Activated effector memory CD4-positive, alpha-beta T cell treated with anti-CD3 and anti-CD28 coated beads, Interleukin-2, amount 50 U/mL, for 16 hours (primary cell): Measurements from ENCODE around the gene GMDS.
A peak's percentile ranks its signal among the peaks of the same experiment; 100 is the strongest.

Experiments used
- DNase-seq: peaks from one replicate; pipeline ENCODE4 v3.0.0-alpha.2; 2020

Gene GMDS

GRCh38 chr6:1923449-1923848, 322.0 kb downstream of the GMDS start:
- DNase-seq = no peak

DNA sequence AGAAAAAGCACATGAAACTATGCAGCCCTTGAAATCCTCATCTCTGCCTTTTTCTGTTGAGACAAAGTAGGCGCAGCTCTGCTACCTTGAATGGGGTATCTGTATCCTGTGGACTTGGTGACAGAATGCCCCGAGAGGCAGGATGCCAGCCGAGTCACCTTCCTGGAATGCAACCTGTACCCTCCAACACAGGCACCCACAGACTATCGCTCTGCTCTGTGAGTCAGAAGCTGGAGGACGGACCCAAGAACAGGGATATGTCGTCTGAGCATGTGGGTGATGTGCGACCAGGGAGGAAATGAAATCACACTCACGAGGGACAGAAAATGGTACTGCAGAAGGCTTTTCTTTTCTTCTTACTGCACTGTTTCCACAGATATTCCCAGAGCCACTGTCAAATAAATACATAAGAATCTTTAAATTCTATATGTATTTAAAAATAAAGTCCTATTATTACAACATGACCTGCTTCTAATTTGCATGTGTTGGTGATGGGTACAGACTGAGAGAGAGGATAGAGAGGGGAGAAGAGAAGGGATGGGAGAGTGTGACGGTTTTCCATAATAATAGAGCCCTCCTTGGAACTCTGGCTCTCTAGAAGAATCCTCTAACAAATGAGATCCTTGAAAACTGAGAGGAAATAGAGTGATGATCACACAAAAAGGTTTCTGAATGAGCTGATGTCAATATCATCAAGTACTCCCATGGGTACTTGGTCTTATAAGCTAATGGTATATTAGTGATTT, 327.6 kb downstream of the GMDS start:
- DNase-seq = peak; percentile 67

DNA sequence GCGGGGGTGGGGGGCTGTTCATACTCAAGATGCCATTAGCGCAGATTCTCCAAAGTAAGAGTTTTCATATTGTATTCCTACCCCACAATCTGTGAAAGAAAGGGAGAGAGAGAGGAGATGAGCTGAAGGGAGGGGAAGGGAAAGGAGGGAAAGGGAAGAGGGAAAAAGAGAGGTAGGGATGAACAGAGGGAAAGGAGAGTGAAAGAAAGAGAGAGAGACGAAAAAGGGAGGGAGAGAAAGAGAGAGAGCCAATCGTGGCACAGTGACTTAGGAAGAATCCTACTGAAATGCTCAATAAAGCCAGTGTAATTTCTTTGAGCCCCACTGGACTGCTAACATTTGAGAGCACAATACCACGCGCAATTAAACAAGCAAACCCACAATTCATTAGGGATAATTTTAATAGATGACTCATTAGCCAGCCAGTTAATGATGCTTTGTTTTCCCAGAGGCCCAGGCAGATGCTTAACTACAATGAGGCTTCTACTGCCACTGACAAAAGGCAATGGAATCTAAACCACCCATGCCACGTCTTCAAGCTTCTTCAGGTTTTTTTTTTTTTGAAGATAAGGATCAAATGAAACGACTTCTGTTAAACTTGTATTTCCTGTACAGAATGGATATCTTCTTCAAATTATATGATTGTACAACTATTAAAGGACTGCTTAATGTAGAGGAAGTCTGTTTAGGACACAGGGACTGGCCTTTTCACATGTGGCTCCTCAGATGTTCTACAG, 328.9 kb downstream of the GMDS start:
- DNase-seq = no peak

GRCh38 chr6:1915226-1915625, 330.2 kb downstream of the GMDS start:
- no peak for DNase-seq

DNA sequence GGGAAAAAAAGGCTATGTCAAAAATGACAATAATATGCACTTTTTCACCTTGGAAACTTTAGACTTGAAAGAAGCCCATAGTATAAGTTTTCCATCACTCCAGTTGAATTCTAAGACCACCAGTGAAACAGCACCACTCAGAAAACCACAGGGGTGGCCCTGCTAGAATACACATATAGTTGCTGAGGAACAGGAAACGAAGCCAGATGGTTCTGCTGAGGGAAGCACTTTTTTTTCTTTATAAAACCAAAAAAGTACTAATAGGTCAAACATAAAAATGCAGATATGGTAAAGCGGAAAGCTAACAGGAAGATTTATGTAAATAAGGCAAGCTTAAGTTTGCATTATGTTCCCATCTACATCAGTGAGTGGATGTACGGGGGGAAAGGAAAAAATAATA, 331.8 kb downstream of the GMDS start:
- no peak for DNase-seq

GRCh38 chr6:1912731-1913130, 332.7 kb downstream of the GMDS start:
- no peak for DNase-seq

DNA sequence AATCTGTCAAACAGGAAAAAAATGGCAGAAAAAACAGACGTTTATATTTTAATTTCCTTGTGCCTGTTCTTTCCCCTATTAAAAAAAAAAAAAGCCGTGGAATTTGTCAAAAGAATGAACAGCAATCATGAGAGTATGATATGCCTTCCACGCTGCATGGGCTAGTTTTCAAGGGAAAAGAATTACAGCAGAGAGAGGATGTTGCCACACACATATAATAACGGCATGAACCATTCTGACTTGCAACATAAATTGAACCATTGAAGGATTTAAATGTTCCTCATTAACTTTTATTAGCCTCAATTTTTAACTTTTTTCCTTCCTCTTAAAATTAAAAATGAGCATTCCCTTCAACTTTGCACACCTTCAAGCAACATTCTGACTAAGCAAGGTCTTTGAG, 333.9 kb downstream of the GMDS start:
- DNase-seq = no peak

GRCh38 chr6:1910621-1911407, 334.6 kb downstream of the GMDS start:
- no peak for DNase-seq

GRCh38 chr6:1908784-1909183, 336.6 kb downstream of the GMDS start:
- DNase-seq = no peak

DNA sequence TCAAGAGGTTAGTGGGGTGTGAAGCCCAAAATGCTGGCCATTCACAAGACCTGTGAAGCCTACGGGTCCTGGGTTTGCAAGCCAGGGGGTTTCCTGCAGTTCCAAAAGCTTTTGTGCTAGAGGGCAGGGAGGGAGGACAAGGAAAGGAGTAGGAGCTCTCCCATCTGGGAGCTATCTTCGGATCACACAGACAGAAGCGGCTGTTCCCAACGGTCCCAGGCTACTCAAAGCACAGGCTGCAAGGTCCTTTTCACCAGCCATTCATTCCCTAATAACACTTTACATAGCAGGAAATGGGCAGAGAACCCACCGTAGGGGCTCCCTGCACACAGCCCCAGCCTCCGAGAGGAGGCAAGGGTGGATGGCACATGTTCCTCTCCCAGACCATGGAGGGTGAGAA, 338.8 kb downstream of the GMDS start:
- DNase-seq = no peak

DNA sequence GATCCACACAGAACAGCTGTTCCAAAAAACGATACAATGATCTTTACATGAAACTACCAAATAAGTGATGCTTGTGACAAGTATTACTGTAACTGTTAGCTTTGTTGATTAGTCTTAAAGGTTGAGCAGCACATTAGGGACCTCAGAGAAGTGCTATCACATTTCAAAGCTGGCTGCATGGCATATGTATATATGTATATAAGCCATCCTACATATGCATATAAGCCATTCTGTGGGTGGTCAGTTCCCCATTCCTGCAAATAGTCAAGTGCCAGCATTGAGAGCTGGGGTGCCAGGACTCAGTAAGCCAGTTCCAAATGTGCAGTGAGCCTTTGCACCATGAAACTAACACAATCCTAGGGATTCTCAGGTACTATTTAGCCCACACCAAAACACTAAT, 339.4 kb downstream of the GMDS start:
- no peak for DNase-seq

DNA sequence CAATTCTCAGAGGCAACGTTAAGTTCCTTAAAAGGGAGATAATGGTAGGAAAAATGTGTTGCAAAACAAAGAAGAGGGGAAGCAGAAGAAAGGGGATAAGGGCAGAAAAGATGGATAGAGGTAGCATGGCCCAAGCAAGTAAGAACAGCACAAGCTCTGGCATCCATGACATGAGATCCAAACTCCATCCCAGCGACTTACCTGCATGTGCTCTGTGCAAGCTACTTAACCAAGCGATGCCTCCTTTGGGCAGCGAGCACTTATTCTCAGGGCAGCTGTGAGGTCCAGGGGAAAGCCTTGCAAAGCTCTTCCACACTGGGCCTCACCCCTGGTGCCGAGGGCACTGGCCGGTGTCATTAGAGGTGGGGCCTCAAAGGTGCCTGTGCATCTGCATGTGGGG, 340.5 kb downstream of the GMDS start:
- no peak for DNase-seq

DNA sequence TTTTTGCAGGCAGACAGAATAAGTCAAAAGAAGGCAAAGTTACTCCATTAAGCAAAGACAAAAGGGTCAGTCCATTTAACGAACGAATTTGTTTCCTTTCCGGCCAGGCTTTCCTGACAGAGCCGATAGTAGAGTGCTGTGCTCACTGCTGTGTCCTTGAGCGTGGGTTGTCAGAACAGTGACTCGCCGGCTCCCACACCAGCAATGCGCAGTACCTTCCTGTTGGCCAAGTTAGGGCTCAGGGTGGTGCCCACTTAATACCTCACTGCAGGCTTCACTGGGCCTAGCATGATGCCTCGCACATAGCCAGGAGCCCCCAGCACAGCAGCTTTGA, 341.0 kb downstream of the GMDS start:
- DNase-seq = no peak

GRCh38 chr6:1903780-1904465, 341.5 kb downstream of the GMDS start:
- no peak for DNase-seq

DNA sequence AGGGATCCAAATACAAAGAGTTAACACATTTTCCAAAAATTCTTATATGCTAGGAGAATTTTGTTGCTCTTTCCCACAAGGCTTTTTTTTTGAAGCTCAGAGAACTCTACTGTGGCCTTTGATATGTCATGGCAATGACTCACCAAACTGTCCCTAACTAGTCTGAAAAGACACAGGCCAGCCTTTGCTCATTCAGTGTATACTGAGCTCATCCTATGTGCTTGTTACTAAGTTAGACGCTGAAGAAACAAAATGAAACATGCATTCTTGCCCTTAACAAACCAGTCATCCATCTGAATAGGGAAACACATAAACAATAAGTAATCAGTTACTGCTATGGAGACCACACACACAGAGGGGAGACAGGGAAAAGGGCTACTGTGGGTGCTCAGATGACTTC, 343.8 kb downstream of the GMDS start:
- no peak for DNase-seq

- DNase-seq = no peak
Measured at GRCh38 chr6:1896897-1897296, 348.5 kb downstream of the GMDS start.

DNA sequence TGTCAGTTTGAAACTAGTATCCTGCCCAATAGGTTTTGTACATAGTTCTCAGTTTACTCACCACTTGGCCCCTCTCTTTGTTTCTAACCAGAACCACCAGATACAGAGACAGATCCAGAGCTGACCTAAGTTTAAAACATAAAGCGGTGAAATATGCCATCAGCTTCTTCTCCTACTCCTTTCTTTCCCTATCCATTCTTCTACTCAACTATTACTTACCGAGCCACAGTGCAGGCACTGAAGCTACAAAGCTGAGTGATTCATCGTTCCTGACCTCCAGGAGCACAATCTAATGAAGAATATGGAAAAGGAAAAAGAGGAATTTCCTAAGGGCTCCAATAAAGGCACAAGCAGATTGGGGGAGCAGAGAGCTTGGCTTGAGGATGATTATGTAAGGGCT, 349.7 kb downstream of the GMDS start:
- DNase-seq = no peak

DNA sequence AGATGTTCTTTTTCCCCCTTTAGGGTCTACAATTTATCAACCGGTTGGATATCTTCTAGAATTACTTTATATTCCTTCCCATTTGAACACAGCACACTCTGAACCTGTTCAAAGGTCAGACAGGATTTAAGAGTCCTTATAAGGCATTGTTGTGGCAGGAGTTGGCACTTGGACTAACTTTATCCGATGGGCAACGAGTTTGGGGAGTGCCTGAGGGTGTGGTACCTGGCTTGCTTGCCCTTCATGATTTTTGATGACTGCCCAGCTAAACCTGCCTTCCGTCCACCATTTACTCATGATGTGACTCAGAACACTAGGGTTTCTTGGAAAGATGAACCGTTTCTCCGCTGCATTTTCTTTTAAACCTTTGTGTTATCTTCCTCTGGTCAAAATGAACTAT, 350.5 kb downstream of the GMDS start:
- DNase-seq = no peak

DNA sequence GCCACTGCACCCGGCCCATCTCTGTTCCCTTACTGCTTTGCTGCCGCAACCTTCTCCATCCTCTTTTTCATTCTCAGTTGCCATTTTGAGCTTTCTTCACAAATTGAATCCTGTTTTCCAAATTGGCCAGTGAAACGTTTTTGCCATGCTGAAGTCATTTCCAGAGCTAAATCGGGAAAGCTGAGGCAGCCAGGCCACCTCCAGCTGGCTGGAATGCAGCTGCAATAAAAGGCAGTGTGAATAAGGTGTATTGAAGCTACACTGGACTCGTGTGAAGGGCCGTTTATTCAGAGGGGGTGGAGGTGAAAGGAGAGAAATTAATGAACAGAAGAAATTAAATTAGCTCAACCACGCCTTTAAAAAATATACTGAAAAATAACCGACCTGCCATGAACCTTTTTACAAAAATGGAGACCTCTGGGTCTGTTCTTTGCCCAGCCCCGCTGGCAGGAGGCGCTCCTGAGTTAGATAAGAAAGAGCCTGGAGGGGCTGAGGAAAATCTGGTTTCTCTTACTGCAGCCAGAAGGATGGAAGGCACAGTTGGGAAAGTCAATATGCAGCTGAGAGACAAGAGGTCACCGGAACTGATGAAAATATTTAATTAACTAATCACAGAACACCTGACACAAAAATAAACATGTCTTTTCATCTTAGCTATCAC, 351.8 kb downstream of the GMDS start:
- no peak for DNase-seq

DNA sequence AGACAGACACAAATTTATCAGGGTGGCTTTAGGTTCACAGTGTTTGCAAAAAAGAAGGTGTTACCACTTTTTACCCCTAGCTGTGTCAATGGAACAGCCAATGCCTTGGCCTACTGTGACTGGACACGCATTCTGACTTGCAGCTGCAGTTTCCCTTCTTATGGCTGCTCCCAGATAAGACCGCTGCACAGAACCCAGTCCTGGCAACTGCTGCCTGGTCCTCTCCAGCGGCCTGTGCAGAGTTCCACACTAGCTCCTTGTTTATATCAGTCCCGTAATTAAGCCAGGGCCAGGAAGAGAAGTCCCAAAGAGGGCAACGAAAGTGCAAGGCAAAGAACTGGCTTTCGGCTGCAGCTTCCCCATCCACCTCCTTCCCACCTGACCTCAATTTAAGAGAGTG, 352.7 kb downstream of the GMDS start:
- DNase-seq = no peak

GRCh38 chr6:1890987-1891386, 354.4 kb downstream of the GMDS start:
- no peak for DNase-seq

DNA sequence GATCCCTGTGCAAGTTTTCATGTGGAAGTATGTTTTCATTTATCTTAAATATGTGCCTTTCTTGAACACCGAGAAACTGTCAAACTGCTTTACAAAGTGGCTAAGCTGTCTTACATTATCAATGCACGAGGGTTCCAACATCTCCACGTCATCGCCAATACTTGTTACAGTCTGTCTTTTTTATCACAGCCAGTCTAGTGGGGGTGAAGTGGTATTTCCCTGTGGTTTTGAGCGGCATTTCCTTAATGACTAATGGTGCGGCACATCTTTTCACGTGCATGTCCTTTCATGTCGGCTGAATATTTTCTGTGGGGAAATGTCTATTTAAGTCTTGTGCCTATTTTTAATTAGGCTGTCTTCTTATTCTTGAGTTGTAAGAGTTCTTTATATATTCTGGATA, 355.3 kb downstream of the GMDS start:
- DNase-seq = no peak

DNA sequence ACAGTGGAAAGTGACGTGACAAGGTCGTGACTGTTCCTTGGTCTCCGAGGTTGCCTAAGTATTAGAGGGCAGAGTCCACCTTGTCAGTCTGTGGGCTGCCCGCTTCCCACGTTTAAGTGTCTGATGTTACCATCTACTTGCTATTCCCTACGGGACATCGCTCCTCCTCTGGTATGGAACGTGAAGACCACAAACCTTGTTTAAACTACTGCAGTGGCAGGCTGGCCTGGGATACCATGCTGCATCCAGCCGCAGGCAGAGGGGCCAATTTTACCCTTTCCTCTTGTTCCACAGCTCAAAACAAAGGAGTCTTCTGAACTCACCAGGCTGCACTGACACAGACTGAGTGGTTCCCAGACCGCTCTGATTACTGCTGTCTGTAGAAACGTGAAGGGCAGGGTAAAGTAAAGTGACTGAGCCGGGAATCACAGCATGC, 359.8 kb downstream of the GMDS start:
- DNase-seq = no peak
